GM18861 (cell line): ENCODE data around the gene POMP.
"Not testable (repeated sequence)": the region's sequence is repeated elsewhere in the genome, so short reads cannot be mapped to it uniquely, and the experiment has no call there.

Experiments used
- ATAC-seq: cut with Tn5 transposase; IDR thresholded peaks from one replicate; pipeline ENCODE4 v1.9.1; 2021; ENCODE audit not compliant: unreplicated experiment

Gene POMP

DNA sequence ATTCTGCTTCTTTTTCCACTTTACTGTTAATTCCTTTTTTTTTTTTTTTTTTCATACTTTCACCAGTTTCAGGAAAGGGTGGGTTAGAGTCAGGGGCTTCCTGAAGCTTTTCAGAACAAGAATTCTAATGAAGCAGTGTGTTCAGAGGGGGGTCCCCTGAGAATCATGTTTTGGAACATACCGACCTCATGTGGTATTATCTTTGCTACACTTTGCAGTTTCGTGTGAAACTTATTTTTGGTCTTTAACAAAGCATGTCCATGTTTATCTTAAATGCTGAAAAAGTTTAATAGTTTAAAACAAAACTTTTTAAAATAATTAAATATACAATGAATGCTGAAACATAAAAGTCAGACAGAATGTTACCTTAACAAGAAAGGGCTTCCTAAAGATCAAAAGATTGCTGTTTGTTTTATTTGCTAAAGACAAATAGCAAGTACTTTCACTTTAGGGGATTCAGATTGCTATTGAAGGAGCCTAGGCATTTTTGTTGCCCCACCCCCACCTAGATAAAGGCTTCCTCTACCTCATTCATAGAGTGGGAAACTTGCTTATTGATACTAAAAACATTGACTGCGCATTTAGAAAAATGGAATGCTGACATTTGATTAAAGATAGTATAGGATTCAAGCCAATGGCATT, 21.1 kb upstream of the POMP start:
- ATAC-seq, result peak; percentile 39

DNA sequence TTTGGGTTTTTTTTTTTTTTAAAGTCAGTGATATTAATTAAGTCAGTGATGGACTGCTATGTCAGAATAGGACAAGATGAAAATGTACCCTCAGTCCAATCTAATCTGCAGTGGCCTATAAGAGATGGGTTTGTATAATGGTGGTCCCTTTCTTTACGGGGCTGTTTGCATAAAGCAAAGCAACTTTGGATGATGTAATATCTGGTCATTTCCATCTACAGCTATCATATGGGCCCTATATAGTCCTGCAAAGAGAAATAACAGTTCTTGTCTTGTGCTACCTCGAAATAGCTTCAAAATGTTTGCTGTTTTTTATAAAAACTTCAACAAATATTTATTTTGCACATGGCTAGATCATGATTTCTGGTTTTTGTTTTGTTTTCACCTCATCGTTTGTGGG, 20.2 kb upstream of the POMP start:
- no peak for ATAC-seq

DNA sequence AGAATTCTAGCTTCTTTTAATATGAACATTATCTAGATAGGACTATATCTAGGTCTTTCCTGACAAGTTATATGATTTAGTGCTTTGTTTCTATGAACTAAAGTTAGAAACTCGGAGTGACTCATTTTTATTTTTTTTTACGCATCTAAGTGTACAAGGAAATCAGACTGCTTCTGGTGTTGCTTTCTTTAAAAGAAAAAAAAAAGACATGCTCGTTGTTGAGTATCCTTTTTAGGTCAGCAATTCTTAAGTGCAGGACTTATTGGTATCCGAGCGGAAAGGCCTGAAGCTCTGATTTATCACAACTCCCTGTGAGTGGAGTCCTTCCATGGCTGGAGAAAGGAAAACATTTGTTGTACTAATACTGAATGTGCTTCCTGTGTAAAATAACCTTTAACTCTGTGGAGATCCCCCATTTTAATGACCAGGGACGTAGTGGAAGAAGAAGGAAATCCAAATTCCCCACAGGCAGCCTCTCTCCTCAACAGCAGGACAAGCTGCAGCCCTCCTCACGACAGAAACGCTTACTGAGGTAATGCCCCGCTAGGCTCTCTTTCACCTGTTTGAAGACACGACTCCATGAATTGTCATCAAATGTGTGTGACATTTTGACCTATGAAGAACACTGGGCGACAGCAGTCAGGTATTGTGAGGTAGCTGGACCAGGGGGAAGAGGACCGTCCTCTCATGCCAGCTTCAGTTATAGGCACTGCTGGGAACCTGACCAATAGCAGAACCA, 17.9 kb upstream of the POMP start:
- no peak for ATAC-seq

DNA sequence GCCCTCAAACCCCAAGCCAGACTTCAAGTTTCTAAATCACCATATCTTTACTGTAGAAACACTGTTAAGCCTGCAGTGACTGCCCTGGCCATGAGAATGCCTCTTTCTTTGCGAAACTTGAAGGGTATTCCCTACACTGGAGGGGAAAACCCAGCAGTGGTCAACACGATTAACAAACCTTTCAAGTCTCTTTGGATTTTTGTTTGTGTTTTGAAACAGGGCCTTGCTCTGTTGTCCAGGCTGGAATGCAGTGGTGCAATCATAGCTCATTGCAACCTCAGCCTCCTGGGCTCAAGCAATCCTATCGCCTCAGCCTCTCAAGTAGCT, 17.4 kb upstream of the POMP start:
- ATAC-seq, result peak; percentile 63

DNA sequence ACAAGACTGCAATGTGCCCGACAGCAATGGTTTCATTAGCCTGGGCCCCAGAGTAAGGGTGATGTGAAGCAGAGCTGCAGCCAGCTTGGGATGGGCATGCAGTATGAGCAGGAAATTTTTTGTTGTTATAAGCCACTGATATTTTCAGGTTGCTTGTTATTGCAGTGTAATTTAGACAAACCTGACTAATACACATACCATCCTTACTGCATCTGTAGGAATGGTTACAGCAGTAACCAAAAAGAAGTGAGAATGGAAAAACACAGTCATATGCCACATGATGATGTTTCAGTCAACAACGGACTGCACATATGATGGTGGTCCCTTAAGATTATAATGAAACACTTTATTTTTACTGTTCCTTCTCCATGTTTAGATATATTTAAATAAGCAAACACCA, 8.6 kb upstream of the POMP start:
- ATAC-seq, result no peak

DNA sequence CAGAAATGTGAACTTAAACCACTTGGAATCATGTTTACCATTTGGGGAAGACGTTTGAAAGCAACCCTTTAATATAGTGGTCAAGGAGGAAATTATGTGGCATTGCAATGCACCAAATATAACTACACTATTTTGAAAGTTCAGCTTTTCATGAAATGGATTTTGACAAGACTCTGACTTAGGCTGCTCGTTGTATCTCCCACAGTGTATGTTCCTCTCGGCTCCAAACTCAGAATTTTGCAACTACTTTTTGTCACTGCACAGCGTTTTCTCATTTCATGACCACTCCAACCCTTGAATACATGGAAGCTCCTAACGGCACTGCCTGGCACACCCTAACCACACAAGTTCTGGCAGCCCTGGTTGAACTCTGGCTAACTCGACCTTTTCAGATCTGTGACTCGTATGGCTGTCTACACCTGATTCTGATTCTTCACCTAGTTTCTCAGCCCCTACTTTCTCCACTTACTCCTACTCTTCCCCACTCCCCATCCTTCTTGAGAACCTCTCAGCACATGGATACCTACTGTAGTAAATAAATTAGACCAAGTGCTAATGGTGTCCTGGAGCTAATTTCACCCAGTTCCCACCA, 7.0 kb upstream of the POMP start:
- ATAC-seq, result no peak

DNA sequence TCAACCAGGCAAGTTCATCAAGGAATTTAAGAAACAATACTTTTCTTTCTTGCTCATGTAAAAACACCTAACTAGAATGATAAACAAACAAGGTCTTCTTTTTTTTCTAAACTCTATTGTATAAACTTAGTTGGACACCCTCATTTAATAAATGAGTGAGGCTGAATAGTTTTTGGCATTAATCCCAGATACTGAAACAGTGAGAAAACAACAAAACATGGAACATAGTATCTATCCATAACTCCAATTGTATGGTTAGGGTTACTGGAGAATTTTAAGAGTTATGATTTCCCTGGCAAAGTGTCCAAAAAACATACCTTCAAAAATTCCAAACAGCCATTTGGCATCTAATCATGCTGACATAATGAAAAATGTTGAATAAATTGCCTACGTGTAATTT, 5.8 kb upstream of the POMP start:
- ATAC-seq, result no peak

DNA sequence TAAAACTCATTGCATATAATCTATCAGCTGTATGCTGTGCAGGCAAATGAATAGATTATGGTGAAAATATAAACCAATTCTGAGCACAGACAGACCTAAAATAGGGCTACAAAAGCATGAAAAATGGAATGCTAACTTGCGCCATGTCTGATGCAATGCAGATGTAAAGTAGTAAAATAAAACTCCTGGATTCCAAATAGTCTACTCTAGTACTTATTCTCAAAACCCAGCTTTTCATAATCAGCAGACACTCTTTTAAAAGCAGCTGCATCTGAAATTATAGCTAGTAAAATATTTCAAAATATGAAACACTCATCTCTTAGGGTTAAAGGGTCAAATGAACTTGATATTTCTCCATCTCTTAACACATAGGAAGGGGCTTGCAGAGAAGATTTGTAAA, 4.7 kb upstream of the POMP start:
- ATAC-seq, result no peak

DNA sequence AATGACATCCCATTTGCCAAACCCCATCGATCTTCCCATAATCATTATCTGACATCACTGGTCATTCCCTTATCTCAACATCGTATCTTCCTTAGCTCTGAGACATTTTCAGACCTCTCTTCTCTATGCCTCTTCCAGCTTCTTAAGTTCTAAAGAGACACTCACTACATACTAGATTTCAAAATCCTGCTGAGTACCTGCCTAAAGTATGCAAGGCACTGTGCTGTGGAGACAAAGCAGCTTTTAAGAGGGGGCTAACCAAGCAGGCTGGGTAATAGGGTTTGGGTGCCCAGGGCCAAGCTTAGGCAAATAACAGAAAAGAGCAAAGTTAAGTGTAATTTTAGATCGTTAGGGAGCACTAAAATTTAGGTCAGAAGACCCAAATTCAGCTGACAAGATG, 3.4 kb upstream of the POMP start:
- no peak for ATAC-seq

DNA sequence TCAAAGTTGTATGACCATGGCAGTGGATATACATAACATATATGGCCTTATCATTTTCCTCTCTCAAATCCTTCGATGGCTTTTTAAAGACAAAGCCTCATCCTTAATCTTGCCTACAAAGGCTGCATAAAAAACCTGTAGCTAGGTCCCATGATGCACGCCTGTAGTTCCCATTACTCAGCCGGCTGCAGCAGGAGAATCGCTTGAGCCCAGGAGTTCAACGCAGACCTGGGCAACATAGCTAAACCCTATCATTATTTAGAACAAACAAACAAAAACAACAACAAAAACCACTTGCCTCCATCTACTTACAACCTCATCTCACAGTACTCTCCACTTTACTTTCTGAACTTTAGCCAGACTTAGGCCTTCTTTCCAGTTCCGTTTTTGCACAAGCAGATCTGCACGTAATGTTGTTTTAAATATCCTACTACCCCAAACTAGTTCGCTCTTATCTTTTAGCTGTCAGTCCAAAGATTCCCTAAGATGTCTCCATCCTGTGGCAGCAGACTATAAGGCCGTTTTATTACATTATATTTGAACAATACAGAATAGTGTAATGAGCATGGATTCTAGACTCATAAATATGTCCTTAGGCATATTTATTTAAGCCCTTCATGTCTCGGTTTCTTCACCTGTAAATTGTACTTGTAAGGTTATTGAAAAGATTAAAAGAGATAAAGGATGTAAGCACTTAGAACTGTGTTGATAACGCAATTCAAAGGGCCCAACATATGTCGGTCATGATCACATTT, 969 bp upstream of the POMP start:
- ATAC-seq, result no peak

DNA sequence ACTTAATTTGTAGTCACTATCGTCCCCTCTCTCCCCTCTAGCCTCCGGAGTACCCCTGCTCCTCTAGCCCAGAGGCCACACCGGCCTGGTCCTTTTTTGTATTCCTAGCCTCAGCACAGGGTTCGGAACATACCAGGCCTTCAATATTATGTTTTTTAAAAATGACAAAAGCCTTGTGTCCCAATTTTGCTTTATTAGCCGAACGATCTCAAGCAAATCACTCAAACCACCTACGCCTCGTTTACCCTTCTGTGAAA, 463 bp upstream of the POMP start:
- ATAC-seq, result no peak

DNA sequence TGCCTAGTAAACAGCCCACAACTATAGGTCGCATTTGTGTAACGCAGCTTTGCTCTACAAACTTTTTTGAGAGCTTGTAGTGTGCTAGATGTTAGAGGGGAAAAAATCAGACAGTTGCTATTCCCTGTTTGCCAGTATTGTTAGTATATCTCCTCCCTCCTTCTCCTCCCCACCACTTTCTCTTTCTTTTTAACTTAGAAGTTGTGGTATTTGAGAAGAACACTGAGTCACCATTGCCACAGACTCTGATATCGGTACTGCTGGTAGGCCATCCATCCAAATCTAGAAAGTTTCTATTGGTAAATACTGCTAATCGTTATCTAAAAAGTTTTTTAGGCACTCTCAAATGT, 666 bp downstream of the POMP start:
- ATAC-seq, result peak; percentile 23

DNA sequence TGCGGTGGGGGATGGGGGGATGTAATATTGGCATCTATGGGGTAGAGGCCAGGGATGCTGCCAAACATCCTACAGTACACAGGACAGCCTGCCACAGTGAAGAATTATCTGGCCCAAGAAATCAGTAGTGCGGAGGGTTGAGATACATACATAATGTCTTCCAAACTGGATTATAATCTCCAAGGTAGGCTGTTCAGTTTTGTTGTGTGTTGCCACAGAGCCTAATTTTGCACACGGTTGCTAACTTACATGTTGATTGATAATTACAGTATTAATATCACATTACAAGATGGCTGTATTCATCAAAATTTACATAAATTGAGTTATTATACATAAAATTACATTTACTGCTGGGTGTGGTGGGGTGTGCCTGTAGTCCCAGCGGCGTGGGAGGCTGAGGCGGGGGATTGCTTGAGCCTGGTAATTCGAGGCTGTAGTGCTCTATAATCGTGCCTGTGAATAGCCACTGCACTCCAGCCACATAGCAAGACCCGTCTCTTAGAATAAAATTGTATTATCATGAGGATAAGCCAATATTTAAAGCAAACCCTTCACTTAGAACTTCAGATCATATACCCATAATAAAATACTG, 8.1 kb downstream of the POMP start:
- no peak for ATAC-seq

DNA sequence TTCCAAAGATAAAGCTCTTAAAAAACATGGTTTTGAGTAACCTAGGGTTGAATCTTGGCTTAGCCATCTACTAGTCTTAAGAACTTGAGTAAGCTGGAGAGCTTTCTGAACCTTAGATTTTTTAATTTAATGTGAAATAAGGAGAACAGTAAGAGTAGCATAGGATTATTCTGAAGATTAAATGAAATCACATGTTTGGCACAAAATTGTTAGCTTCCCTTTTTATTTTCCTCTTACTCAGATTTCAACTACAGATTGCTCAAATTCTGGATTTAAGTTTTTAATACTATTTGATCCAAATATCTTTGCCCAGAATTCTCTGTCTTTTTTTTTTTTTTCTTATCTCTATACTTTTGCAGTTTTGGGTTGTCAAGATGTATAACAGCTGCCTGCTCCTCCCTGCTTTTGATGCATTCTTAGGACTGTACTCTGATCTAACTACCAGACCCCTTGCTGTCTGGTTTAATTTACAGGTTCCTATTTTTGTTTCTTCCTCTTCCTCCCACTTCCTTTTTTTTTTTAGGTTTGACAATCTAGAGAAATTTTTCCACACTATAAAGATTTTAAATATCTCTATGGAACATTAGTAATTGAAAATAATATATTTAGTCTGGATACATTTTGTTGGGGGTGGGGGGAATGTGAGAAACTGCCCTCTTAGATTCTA, 12.3 kb downstream of the POMP start:
- no peak for ATAC-seq

DNA sequence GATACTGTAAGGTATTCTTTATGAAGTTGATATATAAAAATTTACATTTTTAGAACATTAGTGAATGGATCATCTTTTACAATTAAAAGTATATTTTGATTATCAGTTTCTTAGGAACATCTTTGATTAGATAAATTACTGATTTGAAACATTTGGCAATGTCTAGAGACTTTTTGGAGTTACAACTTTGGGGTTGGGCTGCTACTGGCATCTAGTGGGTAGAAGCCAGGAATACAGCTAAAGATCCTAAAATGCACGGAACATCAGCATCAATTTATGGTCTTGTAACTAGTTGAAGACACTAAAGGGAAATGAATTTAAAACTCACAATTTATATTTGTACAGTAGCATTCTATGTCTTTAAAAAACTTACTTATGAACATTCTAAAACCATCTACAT, 19.9 kb downstream of the POMP start:
- ATAC-seq, result no peak

DNA sequence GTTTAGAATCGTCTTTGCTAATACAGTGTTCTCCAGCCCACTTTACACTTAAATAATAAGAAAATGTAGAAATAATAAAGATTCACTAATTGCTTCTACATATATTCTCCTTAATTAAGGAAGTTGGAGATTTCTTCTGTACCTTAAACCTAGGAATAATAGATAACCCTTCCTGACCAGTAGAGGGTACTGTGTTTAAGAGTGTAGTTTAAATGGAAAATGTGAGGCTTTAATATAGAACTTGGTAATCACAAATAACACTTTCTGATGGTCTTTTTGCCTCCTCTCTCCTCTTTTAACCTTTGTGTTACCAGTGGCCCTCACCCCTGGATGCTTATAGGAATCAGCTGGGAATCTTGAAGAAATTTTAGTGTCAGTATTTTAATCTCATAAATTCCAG, 20.7 kb downstream of the POMP start:
- no peak for ATAC-seq

DNA sequence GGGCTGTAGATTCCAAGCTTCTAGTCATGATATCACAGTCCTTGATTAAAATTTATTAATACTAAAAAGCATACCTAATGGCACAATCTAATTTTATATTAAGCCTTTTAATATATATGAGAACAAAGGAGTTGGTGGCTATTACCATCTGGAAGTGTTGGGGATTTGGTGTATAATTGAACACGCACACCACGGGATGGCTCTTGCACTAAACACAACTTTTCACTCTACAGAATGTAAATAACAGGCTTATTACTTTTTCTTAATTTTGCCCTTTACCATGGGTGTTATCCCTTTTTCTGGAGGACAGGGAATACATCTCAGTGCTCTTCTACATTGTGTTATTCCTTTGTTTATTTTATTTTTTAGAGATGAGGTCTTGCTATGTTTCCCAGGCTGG, 21.6 kb downstream of the POMP start:
- ATAC-seq, result no peak

DNA sequence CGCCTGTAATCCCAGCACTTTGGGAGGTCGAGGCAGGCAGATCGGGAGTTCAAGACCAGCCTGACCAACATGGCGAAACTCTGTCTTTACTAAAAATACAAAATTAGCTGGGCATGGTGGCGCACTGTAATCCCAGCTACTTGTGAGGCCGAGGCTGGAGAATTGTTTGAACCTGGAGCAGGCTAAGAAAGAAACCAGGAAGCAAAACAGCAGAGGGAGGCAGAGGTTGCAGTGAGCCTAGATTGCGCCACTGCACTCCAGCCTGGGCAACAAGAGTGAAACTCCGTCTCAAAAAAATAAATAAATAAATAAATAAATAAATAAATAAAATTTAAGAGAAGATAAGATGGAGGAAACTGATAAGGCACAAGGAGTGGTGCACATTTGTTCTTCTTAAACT, 24.2 kb downstream of the POMP start:
- ATAC-seq, result not testable (repeated sequence)

DNA sequence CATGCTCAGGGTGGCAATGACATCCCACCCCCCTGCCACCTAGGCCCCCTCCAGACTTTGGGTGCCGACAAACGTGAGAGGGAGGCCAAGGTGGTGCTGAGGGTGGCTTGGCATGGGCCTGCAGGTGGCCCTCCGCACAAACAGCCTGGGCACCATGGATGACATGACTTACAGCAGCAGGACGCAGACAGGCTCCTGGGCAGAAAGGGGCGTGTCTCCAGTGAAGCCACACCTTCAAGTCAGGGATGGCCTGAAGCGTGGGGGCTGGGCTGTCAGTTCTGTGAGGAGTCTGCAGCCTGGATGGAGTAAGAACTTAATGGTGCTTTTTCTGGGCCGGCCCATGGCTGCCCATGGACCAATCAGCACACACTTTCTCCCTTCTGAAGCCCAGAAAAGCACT, 25.3 kb downstream of the POMP start:
- ATAC-seq, result no peak

DNA sequence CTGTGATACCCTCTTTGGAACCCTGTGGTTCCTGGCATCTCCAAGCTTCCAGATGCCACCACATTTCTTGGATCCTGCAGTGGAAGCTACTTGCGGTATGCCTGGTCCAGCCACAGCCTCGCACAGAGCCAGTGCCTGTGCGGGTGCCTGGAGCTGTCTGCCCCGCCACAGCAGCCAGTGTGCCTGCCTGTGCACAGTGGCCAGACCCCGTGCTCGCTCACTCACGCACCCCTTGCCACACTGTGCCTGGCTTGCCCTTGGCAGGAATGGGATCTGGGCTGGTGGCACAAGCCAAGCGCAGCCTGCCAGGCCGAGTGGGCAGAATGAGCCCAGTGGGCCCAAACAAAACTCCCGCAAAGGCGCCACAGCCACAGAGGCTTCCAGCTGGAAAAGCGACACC, 26.2 kb downstream of the POMP start:
- no peak for ATAC-seq

DNA sequence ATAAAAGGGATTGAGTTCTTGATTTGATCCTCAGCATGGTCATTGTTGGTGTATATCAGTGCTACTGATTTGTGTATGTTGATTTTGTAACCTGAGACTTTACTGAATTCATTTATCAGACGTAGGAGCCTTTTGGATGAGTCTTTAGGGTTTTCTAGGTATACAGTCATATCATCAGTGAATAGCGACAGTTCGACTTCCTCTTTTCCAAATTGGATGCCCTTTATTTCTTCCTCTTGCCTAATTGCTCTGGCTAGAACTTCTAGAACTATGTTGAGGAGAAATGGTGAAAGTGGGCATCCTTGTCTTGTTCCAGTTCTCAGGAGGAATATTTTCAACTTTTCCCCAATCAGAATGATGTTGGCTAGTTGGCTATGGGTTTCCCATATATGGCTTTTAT, 27.0 kb downstream of the POMP start:
- no peak for ATAC-seq
